ENCODE data around the gene ZBTB17. TPM values are rescaled to one million over a fixed set of nuclear protein-coding genes. Genes with fewer than 3 reads are reported as not detected.

The ZBTB17 gene
- total and polyA plus RNA-seq, 9 of the 15 experiments (the other 6 are each of a cell fraction or from before 2014, with no cell fraction given) = 1.1 to 53.4 (median 29.6) TPM

DNA sequence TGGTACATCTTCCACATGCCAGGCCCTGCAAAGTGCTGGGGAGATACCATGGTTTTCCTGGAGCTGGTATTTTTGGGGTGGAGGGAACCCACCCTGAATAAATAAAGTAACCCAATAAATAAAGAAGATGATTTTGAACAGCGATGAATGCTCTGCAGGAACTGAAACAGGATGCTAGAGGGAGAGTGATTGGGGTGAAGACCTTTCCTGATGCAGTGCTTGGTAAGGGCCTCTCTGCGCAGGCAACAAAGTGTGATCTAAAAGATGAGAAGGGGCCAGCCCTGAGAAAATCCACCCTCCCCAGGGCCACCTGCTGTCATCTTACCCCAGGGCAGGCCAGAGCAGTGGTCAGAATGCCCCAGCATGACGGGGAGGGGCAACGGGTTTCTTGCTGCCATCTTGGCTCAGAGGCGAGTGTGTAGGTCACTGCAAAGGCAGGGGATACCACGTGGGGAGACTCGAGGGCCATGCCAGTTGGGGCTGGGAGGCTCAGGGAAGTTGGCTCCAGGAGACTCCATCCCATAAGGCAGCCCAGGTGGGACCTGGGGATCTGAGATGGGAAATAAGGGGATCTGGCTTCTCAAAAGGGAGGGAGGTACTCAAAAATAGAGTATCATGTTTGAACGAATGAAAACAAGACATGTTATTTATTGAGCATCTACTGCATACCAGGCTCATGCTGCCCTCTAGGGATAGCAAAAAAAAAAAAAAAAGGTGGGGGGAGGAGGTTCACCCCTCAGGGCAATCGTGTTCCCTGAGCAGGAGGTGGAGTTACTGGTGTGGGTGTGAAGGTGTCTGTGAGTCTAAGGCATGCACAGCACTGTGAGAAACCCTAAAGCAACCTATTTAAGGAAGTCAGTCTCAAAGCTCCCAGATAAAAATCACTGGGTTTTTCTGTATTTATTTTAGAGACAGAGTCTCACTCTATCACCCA, 30.9 kb upstream of the ZBTB17 start:
- H2AFZ ChIP-seq (ENCODE audit: low read depth, low read length) = no peak overlapping the region; the same call in 1 of the 2 replicates
- H3K9me3 ChIP-seq (replicated peaks; ENCODE audit: control insufficient read depth, insufficient read depth, low read depth, low read length) = no peaks in the 10 kb centered on the region
- no peaks in the 10 kb centered on the region for H3K79me2 ChIP-seq (ENCODE audit: control insufficient read depth, insufficient read depth, low read length)
- H3K9ac ChIP-seq (ENCODE audit: insufficient read depth in 1 of 2, low read depth in 2 of 2, low read length in 2 of 2) = no peak overlapping the region
- no peaks in the 10 kb centered on the region for H3K36me3 ChIP-seq (ENCODE audit: control insufficient read depth, insufficient read depth, low read length)
- POLR2A ChIA-PET = interaction anchor here (0.7 kb wide), 2 partner anchors 9 to 210 kb away, joined by 3 read pairs; no protein-coding TSS in a partner anchor
- WGBS (ENCODE audit: insufficient coverage, low coverage, missing lambda C conversion rate) = 34% methylated on average over 9 of the region's 9 CpGs
- H3K4me2 ChIP-seq (ENCODE audit: insufficient read depth, low read length) = no peak overlapping the region
- H3K9me1 ChIP-seq (ENCODE audit: control insufficient read depth, insufficient read depth, low read length) = no peaks in the 10 kb centered on the region
- H3K4me3 ChIP-seq = no peak overlapping the region
- CTCF ChIA-PET (ENCODE audit: low intra/inter-chr PET ratio) = interaction anchor here (4.6 to 6.1 kb wide), 2 partner anchors 25 to 49 kb away, joined by 50 to 53 read pairs; no protein-coding TSS in a partner anchor
- no peaks in the 10 kb centered on the region for H4K20me1 ChIP-seq (replicated peaks; ENCODE audit: control insufficient read depth, insufficient read depth, low read length)
- ATAC-seq (peak; percentile 69), FAIRE-seq (peak; percentile 55), DNase-seq (ENCODE audit: extremely low read depth in 1 of 4, low spot score in 3 of 4) (peak; percentile 61 to 69 (median 64))
- no peak overlapping the region for H3K27ac ChIP-seq (ENCODE audit: extremely low read depth, low read depth, low read length)
- BruUV-seq (replicated peaks) = no TSS peak
- peaks cover 0 to 3% of the 10 kb centered on the region in 2 experiments; a peak in 1 of 5 replicates for H3K27me3 ChIP-seq (ENCODE audit: control insufficient read depth in 2 of 2, insufficient read depth in 2 of 2, low read length in 2 of 2)
- H3K4me1 ChIP-seq (replicated peaks in 1 of 2; ENCODE audit: control insufficient read depth in 2 of 2, insufficient read depth in 2 of 2, low read length in 2 of 2) = peaks cover 9 to 13% of the 10 kb centered on the region in 2 experiments; a peak in 4 of 5 replicates
- intact Hi-C loops (cut with micrococcal nuclease) (loop anchor here (1.0 to 5.0 kb wide), 2 partner anchors 65 to 215 kb away; partner anchors contain the start of gene FAM131C), in situ Hi-C loops (cut with MboI) (no loop called here)
- TF ChIP-seq MYC (IDR thresholded peaks at IDR 0.05; ENCODE audit: low read depth, low read length) = peak; percentile 22; the same call in 1 of the 2 replicates
- no peak for TF ChIP-seq MYC (CRISPR knock-in tag; IDR thresholded peaks at IDR 0.05; ENCODE audit: borderline replicate concordance, low read depth)
- peak; percentile 63; the same call in 1 of the 2 replicates for TF ChIP-seq SPI1 (IDR thresholded peaks at IDR 0.05; ENCODE audit: borderline replicate concordance, low read depth, low read length)
- no peak for TF ChIP-seq ZNF134 (CRISPR knock-in tag; conservative IDR thresholded peaks at IDR 0.05)
- TF ChIP-seq ZNF24 (IDR thresholded peaks at IDR 0.05) = peak; percentile 65; the same call in 1 of the 2 replicates
- TF ChIP-seq, protein P1, sequence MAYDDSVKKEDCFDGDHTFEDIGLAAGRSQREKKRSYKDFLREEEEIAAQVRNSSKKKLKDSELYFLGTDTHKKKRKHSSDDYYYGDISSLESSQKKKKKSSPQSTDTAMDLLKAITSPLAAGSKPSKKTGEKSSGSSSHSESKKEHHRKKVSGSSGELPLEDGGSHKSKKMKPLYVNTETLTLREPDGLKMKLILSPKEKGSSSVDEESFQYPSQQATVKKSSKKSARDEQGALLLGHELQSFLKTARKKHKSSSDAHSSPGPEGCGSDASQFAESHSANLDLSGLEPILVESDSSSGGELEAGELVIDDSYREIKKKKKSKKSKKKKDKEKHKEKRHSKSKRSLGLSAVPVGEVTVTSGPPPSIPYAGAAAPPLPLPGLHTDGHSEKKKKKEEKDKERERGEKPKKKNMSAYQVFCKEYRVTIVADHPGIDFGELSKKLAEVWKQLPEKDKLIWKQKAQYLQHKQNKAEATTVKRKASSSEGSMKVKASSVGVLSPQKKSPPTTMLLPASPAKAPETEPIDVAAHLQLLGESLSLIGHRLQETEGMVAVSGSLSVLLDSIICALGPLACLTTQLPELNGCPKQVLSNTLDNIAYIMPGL (CRISPR knock-in tag; IDR thresholded peaks at IDR 0.05) = no peak
- TF ChIP-seq, protein P2, sequence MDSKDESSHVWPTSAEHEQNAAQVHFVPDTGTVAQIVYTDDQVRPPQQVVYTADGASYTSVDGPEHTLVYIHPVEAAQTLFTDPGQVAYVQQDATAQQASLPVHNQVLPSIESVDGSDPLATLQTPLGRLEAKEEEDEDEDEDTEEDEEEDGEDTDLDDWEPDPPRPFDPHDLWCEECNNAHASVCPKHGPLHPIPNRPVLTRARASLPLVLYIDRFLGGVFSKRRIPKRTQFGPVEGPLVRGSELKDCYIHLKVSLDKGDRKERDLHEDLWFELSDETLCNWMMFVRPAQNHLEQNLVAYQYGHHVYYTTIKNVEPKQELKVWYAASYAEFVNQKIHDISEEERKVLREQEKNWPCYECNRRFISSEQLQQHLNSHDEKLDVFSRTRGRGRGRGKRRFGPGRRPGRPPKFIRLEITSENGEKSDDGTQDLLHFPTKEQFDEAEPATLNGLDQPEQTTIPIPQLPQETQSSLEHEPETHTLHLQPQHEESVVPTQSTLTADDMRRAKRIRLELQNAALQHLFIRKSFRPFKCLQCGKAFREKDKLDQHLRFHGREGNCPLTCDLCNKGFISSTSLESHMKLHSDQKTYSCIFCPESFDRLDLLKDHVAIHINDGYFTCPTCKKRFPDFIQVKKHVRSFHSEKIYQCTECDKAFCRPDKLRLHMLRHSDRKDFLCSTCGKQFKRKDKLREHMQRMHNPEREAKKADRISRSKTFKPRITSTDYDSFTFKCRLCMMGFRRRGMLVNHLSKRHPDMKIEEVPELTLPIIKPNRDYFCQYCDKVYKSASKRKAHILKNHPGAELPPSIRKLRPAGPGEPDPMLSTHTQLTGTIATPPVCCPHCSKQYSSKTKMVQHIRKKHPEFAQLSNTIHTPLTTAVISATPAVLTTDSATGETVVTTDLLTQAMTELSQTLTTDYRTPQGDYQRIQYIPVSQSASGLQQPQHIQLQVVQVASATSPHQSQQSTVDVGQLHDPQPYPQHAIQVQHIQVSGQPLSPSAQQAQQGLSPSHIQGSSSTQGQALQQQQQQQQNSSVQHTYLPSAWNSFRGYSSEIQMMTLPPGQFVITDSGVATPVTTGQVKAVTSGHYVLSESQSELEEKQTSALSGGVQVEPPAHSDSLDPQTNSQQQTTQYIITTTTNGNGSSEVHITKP (IDR thresholded peaks at IDR 0.05; ENCODE audit: partially characterized antibody) = peak; percentile 75
- TF ChIP-seq RAD51 (IDR thresholded peaks at IDR 0.05; ENCODE audit: borderline replicate concordance, low read depth) = no peak
- TF ChIP-seq, protein P3, sequence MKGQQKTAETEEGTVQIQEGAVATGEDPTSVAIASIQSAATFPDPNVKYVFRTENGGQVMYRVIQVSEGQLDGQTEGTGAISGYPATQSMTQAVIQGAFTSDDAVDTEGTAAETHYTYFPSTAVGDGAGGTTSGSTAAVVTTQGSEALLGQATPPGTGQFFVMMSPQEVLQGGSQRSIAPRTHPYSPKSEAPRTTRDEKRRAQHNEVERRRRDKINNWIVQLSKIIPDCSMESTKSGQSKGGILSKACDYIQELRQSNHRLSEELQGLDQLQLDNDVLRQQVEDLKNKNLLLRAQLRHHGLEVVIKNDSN (CRISPR knock-in tag; IDR thresholded peaks at IDR 0.05) = peak; percentile 40
- TF ChIP-seq, protein P4, sequence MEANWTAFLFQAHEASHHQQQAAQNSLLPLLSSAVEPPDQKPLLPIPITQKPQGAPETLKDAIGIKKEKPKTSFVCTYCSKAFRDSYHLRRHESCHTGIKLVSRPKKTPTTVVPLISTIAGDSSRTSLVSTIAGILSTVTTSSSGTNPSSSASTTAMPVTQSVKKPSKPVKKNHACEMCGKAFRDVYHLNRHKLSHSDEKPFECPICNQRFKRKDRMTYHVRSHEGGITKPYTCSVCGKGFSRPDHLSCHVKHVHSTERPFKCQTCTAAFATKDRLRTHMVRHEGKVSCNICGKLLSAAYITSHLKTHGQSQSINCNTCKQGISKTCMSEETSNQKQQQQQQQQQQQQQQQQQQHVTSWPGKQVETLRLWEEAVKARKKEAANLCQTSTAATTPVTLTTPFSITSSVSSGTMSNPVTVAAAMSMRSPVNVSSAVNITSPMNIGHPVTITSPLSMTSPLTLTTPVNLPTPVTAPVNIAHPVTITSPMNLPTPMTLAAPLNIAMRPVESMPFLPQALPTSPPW (CRISPR knock-in tag; IDR thresholded peaks at IDR 0.05) = peak; percentile 94
- peak in 1 of 2 experiments; percentile 42; a peak in 2 of 4 replicates for TF ChIP-seq NRF1 (conservative IDR thresholded peaks at IDR 0.05 in 1 of 2, IDR thresholded peaks at IDR 0.05 in 1 of 2)
- TF ChIP-seq ZKSCAN8 (CRISPR knock-in tag; IDR thresholded peaks at IDR 0.05) = peak; percentile 94

Measured in K562 (cell line).